H9 (cell line): ENCODE measurements around the gene ACAD10. TPM values are rescaled to one million over a fixed set of nuclear protein-coding genes. Genes with fewer than 3 reads are reported as not detected.

Experiments used
- DNase-seq: peaks from one replicate; pipeline ENCODE4 v3.0.0-alpha.2; 2017
- H2AFZ ChIP-seq: one replicate; pipeline ENCODE4 v1.6.1; 2013; ENCODE audit warnings: mild to moderate bottlenecking, low read length, control low read depth, moderate library complexity
- H2AK5ac ChIP-seq: 2 replicates; pipeline ENCODE4 v1.6.1; 2013; ENCODE audit warnings: low read length, control low read depth, mixed read lengths; ENCODE audit not compliant: insufficient read length
- H2BK120ac ChIP-seq: one replicate; pipeline ENCODE4 v1.6.1; 2013; ENCODE audit warnings: low read depth, mild to moderate bottlenecking, low read length, control low read depth, inconsistent platforms; ENCODE audit not compliant: poor library complexity, severe bottlenecking
- H2BK12ac ChIP-seq: 2 replicates; pipeline ENCODE4 v1.6.1; 2013; ENCODE audit warnings: low read length, control low read depth, mixed read lengths, low read depth; ENCODE audit not compliant: insufficient read length
- H2BK15ac ChIP-seq: 2 replicates; pipeline ENCODE4 v1.6.1; 2013; ENCODE audit warnings: low read depth, low read length, control low read depth
- H2BK20ac ChIP-seq: one replicate; pipeline ENCODE4 v1.6.1; 2013; ENCODE audit warnings: low read depth, mild to moderate bottlenecking, low read length, control low read depth, inconsistent platforms; ENCODE audit not compliant: poor library complexity, severe bottlenecking
- H2BK5ac ChIP-seq: 2 replicates; pipeline ENCODE4 v1.6.1; 2013; ENCODE audit warnings: low read length, control low read depth, mixed read lengths; ENCODE audit not compliant: insufficient read length
- H3K14ac ChIP-seq: 2 replicates; pipeline ENCODE4 v1.6.1; 2013; ENCODE audit warnings: low read length, control low read depth; ENCODE audit not compliant: insufficient read depth
- H3K18ac ChIP-seq: 2 replicates; pipeline ENCODE4 v1.6.1; 2013; ENCODE audit warnings: low read depth, mild to moderate bottlenecking, mixed read lengths, low read length, control low read depth; ENCODE audit not compliant: insufficient read length
- H3K23ac ChIP-seq: 2 replicates; pipeline ENCODE4 v1.6.1; 2013; ENCODE audit warnings: low read length, control low read depth, mixed read lengths, low read depth; ENCODE audit not compliant: insufficient read length
- H3K23me2 ChIP-seq: 2 replicates; pipeline ENCODE4 v1.6.1; 2013; ENCODE audit warnings: low read depth, mild to moderate bottlenecking, mixed read lengths, low read length, control low read depth; ENCODE audit not compliant: insufficient read length, poor library complexity, severe bottlenecking
- H3K27ac ChIP-seq: 2 replicates; pipeline ENCODE4 v1.5.1; 2013; ENCODE audit warnings: low read length, control low read depth, mixed read lengths, low read depth; ENCODE audit not compliant: insufficient read length
- H3K27me3 ChIP-seq: 2 replicates; pipeline ENCODE4 v1.6.1; 2013; ENCODE audit warnings: low read length, control low read depth, inconsistent platforms; ENCODE audit not compliant: insufficient read depth
- H3K4ac ChIP-seq: 2 replicates; pipeline ENCODE4 v1.6.1; 2013; ENCODE audit warnings: low read depth, mild to moderate bottlenecking, control low read depth, inconsistent platforms, low read length, moderate library complexity
- H3K4me1 ChIP-seq: 2 replicates; pipeline ENCODE4 v1.6.1; 2013; ENCODE audit warnings: low read length, control low read depth, inconsistent platforms; ENCODE audit not compliant: insufficient read depth
- H3K4me2 ChIP-seq: 2 replicates; pipeline ENCODE4 v1.6.1; 2013; ENCODE audit warnings: low read length, control low read depth, mixed read lengths; ENCODE audit not compliant: insufficient read length, insufficient read depth
- H3K56ac ChIP-seq: 2 replicates; pipeline ENCODE4 v1.6.1; 2013; ENCODE audit warnings: low read depth, mild to moderate bottlenecking, mixed read lengths, low read length, control low read depth; ENCODE audit not compliant: insufficient read length
- H3K79me1 ChIP-seq: 2 replicates; pipeline ENCODE4 v1.6.1; 2013; ENCODE audit warnings: low read depth, mild to moderate bottlenecking, moderate library complexity, low read length, control low read depth, inconsistent platforms; ENCODE audit not compliant: insufficient read depth, poor library complexity, severe bottlenecking
- H3K79me2 ChIP-seq: 2 replicates; pipeline ENCODE4 v1.6.1; 2013; ENCODE audit warnings: low read length, control low read depth, inconsistent platforms; ENCODE audit not compliant: insufficient read depth
- H3K9ac ChIP-seq: 2 replicates; pipeline ENCODE4 v1.6.1; 2013; ENCODE audit warnings: low read length, control low read depth, mixed read lengths; ENCODE audit not compliant: insufficient read length; ENCODE audit errors: extremely low read depth
- H3K9me3 ChIP-seq: one replicate; pipeline ENCODE4 v1.6.1; 2013; ENCODE audit warnings: low read depth, low read length, inconsistent platforms; ENCODE audit not compliant: control insufficient read depth
- H3T11ph ChIP-seq: one replicate; pipeline ENCODE4 v1.6.1; 2013; ENCODE audit warnings: mild to moderate bottlenecking, low read length, control low read depth, inconsistent platforms
- H4K20me1 ChIP-seq: one replicate; pipeline ENCODE4 v1.6.1; 2013; ENCODE audit not compliant: control insufficient read depth, insufficient read length, insufficient read depth
- H4K5ac ChIP-seq: 2 replicates; pipeline ENCODE4 v1.6.1; 2013; ENCODE audit warnings: low read depth, mild to moderate bottlenecking, mixed read lengths, low read length, control low read depth; ENCODE audit not compliant: insufficient read length
- H4K8ac ChIP-seq: replicated peaks from 2 replicates; pipeline ENCODE4 v1.6.1; 2013; ENCODE audit warnings: low read length, control low read depth, mixed read lengths, low read depth; ENCODE audit not compliant: insufficient read length
- H4K91ac ChIP-seq: 2 replicates; pipeline ENCODE4 v1.6.1; 2013; ENCODE audit warnings: low read depth, mild to moderate bottlenecking, moderate library complexity, mixed read lengths, low read length, control low read depth; ENCODE audit not compliant: insufficient read length
- H3K27ac Mint-ChIP-seq, 3 experiments: 2 replicates in 2 of 3; 3 replicates in 1 of 3; pipeline ENCODE4 v1.8.0; 2020 to 2021; ENCODE audit warnings: mixed read lengths in 3 of 3, mild to moderate bottlenecking in 1 of 3, moderate library complexity in 1 of 3
- H3K27me3 Mint-ChIP-seq: 2 replicates; pipeline ENCODE4 v1.8.0; 2021; ENCODE audit warnings: low read depth, mild to moderate bottlenecking, moderate library complexity, mixed read lengths
- H3K36me3 Mint-ChIP-seq, 3 experiments: 2 replicates in 2 of 3; 3 replicates in 1 of 3; pipeline ENCODE4 v1.8.0; 2020 to 2021; ENCODE audit warnings: low read depth in 3 of 3, mixed read lengths in 3 of 3; ENCODE audit not compliant: insufficient read depth in 1 of 3
- H3K4me1 Mint-ChIP-seq, 2 experiments: 2 replicates each; pipeline ENCODE4 v1.8.0; 2020; ENCODE audit warnings: mixed read lengths in 2 of 2
- H3K4me3 Mint-ChIP-seq, 2 experiments: 2 replicates in 1 of 2; 3 replicates in 1 of 2; pipeline ENCODE4 v1.8.0; 2020 to 2021; ENCODE audit warnings: mild to moderate bottlenecking in 2 of 2, mixed read lengths in 2 of 2, moderate library complexity in 1 of 2
- H3K9me3 Mint-ChIP-seq, 2 experiments: 2 replicates in 1 of 2; 3 replicates in 1 of 2; pipeline ENCODE4 v1.8.0; 2020; ENCODE audit warnings: mild to moderate bottlenecking in 2 of 2, mixed read lengths in 2 of 2, moderate library complexity in 1 of 2
- CTCF ChIP-seq: fragments of 200-600 bp; sonication (generic); conservative IDR thresholded peaks from 3 replicates; pipeline ENCODE4 v1.8.0; 2021; ENCODE audit warnings: antibody characterized with exemption, mild to moderate bottlenecking
- WGBS: extraction: QIAGEN DNeasy Blood & Tissue Kit; methylation state at CpG from one replicate; pipeline ENCODE4 v1.1.7; 2013; ENCODE audit warnings: missing lambda C conversion rate, low lambda C conversion rate, mixed read lengths; ENCODE audit not compliant: insufficient read length; ENCODE audit errors: extremely low coverage; 5-methylcytosine and 5-hydroxymethylcytosine counted together
- total RNA-seq: library from RNA; stranded (reverse); gene quantifications from 2 replicates; pipeline ENCODE4 v1.2.1, GENCODE V29; 2021

The ACAD10 gene
- total RNA-seq, 1 experiment from 2014 or later, result 25.7 TPM

GRCh38 chr12:111767362-111768158, 81.7 kb downstream of the ACAD10 start:
- Histone ChIP-seq H2BK120ac (no peak overlapping the region), H3K79me2 (no peaks in the 10 kb centered on the region), H3K14ac (0 out of 2 replicates have a peak overlapping the region, but pooled peaks have one; percentile 68), H2AFZ (no peak overlapping the region), H3T11ph (no peak overlapping the region), H2BK12ac (no peak overlapping the region), H3K23ac (no peak overlapping the region), H3K4ac (no peak overlapping the region), H3K4me1 (0 out of 2 replicates have a peak, but pooled peaks cover 3% of the 10 kb centered on the region), H2BK20ac (no peak overlapping the region), H2AK5ac (no peak overlapping the region), H2BK15ac (no peak overlapping the region), H4K8ac (no peak overlapping the region), H3K9ac (peak overlapping the region; percentile 39), H4K91ac (no peak overlapping the region), H3K9me3 (no peaks in the 10 kb centered on the region), H3K4me2 (peak overlapping the region; percentile 62), H4K5ac (no peak overlapping the region), H3K23me2 (peaks cover 5% of the 10 kb centered on the region), H3K27ac (no peak overlapping the region), H3K27me3 (no peaks in the 10 kb centered on the region; the same call in 1 of the 2 replicates), H4K20me1 (no peaks in the 10 kb centered on the region), H3K18ac (peak overlapping the region; percentile 16), H2BK5ac (no peak overlapping the region), H3K56ac (no peak overlapping the region), H3K79me1 (no peaks in the 10 kb centered on the region)
- Mint-ChIP-seq H3K36me3 (peaks cover 3 to 10% (median 4%) of the 10 kb centered on the region in 3 experiments; a peak in 6 of 7 replicates), H3K4me1 (peaks cover 15 to 16% of the 10 kb centered on the region in 2 experiments), H3K4me3 (peak overlapping the region; percentile 88 to 92), H3K27ac (peak overlapping the region; percentile 73 to 93 (median 78); a peak in 4 of 7 replicates), H3K9me3 (peaks cover 3 to 7% of the 10 kb centered on the region in 2 experiments), H3K27me3 (peaks cover 14% of the 10 kb centered on the region)
- DNase-seq, result no peak
- no peak for TF ChIP-seq CTCF
- no CpG with 5 or more reads among the region's 18 CpGs for WGBS
